GM10266 (cell line): ENCODE data around the gene GALNTL6.

Source experiments
- DNase-seq: peaks from one replicate; pipeline ENCODE4 v3.0.0; 2012; ENCODE audit errors: extremely low spot score
- TF ChIP-seq, protein P1 (sequence below): IDR thresholded peaks from 2 replicates; pipeline ENCODE4 v1.5.1; 2012; ENCODE audit warnings: mild to moderate bottlenecking, low read depth; ENCODE audit not compliant: control insufficient read depth, insufficient read depth; ENCODE audit errors: missing control alignments

The GALNTL6 gene

DNA sequence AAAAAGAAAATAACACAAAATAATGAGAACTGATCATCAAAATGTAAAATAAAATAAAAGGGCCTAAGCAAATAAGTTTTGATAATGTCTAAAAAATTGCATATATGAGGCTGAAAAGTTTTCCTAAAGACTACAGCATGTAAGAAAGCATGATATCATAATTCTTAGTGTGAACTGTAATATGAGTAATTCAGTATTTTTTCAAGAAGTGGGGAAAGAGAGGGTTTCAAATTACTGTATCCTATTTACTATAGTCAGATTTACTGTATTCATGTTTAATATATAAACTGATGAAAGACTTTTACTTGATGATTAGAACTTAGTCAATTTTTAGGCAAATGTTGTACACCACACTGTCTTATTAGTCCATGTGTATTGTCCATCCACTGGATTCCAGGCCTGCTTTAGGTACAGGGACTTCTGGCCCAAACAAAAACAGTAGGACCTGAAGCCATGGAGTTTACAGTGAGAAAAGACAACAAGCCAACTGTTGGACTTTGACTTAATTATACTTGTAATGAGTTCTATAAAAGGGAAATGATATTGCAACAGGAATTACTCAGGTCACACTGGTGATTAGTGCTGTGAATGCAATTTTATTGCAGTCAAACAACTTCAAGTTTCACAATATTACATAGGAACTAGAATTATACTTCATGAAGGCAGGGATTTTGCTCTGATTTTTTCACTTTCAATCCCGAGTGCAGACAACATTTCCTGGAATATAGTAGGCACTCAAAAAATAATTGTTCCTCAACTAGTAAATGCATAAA lies 837.7 kb downstream of the GALNTL6 start:
- TF ChIP-seq, protein P1, sequence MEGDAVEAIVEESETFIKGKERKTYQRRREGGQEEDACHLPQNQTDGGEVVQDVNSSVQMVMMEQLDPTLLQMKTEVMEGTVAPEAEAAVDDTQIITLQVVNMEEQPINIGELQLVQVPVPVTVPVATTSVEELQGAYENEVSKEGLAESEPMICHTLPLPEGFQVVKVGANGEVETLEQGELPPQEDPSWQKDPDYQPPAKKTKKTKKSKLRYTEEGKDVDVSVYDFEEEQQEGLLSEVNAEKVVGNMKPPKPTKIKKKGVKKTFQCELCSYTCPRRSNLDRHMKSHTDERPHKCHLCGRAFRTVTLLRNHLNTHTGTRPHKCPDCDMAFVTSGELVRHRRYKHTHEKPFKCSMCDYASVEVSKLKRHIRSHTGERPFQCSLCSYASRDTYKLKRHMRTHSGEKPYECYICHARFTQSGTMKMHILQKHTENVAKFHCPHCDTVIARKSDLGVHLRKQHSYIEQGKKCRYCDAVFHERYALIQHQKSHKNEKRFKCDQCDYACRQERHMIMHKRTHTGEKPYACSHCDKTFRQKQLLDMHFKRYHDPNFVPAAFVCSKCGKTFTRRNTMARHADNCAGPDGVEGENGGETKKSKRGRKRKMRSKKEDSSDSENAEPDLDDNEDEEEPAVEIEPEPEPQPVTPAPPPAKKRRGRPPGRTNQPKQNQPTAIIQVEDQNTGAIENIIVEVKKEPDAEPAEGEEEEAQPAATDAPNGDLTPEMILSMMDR = no peak
- DNase-seq = no peak

DNA sequence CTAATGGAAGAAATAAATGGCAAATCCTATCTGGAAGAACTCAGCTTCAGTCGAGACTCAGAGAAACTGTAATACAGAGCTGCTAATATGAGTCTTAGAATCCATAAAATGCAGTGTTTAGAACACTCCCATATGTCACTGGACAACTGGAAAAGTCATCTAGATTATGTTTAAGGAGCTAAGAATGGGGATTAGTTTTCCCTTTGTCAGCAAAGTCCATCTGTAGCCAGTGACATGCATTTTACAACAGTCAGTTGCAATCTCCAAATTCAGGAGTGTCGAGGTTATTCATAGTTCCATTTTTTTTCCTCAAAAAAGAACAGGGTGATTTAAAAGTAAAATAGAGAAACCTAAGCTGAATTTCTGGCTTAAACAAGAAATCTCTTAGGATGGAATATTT lies 838.8 kb downstream of the GALNTL6 start:
- TF ChIP-seq, protein P1 = no peak
- DNase-seq = no peak

DNA sequence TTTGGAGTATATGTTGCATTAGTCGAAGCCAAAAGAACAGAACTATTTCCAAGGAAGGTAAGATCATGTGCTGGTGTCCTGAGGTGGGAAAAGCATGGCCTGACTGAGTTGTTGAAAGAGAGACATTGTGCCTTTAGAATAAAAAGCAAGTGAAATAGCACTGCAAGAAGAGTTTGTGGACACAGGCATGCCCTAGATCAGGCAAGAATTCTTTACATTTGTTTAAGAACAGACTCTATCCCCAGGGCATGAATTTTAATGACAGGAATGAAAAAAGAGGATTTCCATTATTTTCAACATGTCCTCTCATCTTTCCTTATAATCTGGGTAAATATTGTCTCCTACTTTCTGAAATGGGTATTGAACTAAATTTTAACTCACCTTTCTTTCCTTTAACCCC lies 839.2 kb downstream of the GALNTL6 start:
- DNase-seq = no peak
- TF ChIP-seq, protein P1 = no peak

DNA sequence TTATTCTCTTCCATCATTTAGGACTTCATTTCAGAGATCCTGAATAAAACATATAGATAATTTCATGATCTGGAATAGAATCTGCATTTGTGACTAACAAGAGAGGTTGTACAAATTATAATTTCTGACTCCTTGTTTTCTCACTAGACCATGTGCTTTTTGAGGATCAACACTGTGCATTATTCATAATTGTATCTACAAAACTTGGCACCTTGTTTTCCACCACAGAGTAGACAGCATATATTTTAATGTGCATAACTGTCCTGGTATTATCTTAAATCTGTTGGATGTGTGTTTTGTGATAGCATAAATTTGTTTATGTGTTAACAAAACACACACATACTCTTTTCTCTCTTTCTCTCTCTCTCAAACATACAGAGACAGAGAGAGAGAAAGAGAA lies 840.5 kb downstream of the GALNTL6 start:
- DNase-seq = no peak
- TF ChIP-seq, protein P1 = no peak

DNA sequence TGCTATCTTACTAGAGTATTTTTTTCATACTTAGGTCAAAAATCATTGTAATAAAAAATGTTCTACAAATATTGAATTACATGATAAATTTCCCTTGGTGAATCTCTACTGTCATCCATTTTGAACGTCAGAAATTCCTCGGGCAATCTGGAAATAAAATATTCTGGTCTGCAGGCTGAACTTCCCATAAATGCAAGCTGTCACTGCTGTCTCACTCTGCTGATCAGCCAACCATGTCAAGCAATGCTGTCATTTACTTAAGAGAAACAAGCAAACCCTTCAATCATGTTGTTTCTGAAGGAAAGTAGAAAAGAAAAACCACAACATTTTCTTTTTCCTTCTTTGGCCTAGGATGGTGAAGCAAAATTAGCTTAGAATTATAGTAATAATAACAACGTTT lies 841.3 kb downstream of the GALNTL6 start:
- no peak for DNase-seq
- TF ChIP-seq, protein P1 = no peak

DNA sequence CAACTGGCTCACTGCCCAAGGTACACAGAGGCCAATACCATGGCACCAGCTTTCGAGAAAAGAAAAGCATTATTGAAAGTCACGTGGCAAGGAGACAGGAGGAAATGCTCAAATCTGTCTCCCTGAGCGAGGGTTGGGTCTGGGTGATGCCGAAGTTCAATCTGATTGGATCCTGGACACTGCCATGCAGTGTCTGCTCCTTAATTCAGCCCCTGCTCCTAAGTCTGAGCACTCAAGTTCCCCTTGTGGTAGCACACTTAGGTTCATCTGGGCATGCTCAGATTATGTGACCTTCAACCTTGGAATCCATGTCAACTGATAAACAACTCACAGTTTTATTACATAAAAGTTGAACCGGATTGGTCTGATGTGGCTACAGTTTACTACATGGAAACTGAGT lies 842.9 kb downstream of the GALNTL6 start:
- TF ChIP-seq, protein P1 = no peak
- DNase-seq = no peak

DNA sequence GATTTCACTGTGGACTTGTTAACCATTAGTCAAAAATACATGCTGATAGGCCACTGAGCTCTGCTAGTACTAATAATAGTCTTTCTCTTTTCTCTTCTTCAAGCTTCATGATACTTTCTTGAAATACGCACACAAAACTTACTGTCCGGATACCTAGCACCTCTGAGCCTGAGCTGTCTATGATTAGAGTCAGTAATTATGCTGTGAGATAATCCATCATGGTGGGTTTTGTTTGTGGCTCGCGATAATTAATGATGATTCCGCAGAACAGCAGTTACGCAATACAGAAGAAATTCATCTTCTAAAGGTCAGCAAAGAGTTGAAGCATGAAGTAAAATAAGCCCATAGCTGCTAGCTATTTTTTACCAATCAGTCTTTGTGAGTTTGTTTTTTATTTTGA lies 843.9 kb downstream of the GALNTL6 start:
- no peak for DNase-seq
- TF ChIP-seq, protein P1 = no peak
